A673 (cell line): ENCODE measurements around the gene PTPN1. TPM values are rescaled to one million over a fixed set of nuclear protein-coding genes. Genes with fewer than 3 reads are reported as not detected.
"Not testable (repeated sequence)": the region's sequence is repeated elsewhere in the genome, so short reads cannot be mapped to it uniquely, and the experiment has no call there.

Experiments
- BruUV-seq: library from RNA; stranded (reverse); fragments of 400-500 nt; replicated peaks from 2 replicates; lab custom pipeline; 2021; lab: Mats Ljungman, UMichigan
- CTCF ChIA-PET: fragments of 300-600 bp; sonication (Branson Sonifier 250); formaldehyde crosslinking; loops from one replicate; lab custom pipeline; 2022; ENCODE audit warnings: antibody characterized with exemption; lab: Charles Lee
- POLR2A ChIA-PET: fragments of 300-600 bp; sonication (Branson Sonifier 250); formaldehyde crosslinking; loops from one replicate; lab custom pipeline; 2022; ENCODE audit warnings: antibody characterized with exemption; ENCODE audit not compliant: low non-redundant PET; lab: Charles Lee
- DNase-seq: peaks from one replicate; pipeline ENCODE4 v3.0.0-alpha.2; 2015; ENCODE audit warnings: low spot score
- H3K27ac ChIP-seq: fragments of 200-600 bp; sonication (generic); 2 replicates; pipeline ENCODE4 v1.5.1; 2016; ENCODE audit warnings: mixed run types, low read depth, mild to moderate bottlenecking, mixed read lengths, antibody characterized with exemption, low read length; ENCODE audit not compliant: poor library complexity, severe bottlenecking
- H3K27me3 ChIP-seq: fragments of 200-600 bp; sonication (generic); replicated peaks from 2 replicates; pipeline ENCODE4 v1.6.1; 2017; ENCODE audit warnings: mixed run types, low read depth, mild to moderate bottlenecking, mixed read lengths, antibody characterized with exemption, low read length; ENCODE audit not compliant: insufficient read depth, poor library complexity
- H3K36me3 ChIP-seq: fragments of 200-600 bp; sonication (generic); 2 replicates; pipeline ENCODE4 v1.6.1; 2016; ENCODE audit warnings: mixed run types, mild to moderate bottlenecking, mixed read lengths, antibody characterized with exemption, low read length; ENCODE audit not compliant: insufficient read depth, poor library complexity, severe bottlenecking
- H3K4me1 ChIP-seq: fragments of 200-600 bp; sonication (generic); 2 replicates; pipeline ENCODE4 v1.6.1; 2017; ENCODE audit warnings: mixed run types, mild to moderate bottlenecking, mixed read lengths, antibody characterized with exemption, low read length; ENCODE audit not compliant: insufficient read depth, poor library complexity, severe bottlenecking
- H3K4me3 ChIP-seq: fragments of 200-600 bp; sonication (generic); 2 replicates; pipeline ENCODE4 v1.5.1; 2016; ENCODE audit warnings: low read depth, mixed run types, mild to moderate bottlenecking, mixed read lengths, low read length; ENCODE audit not compliant: poor library complexity, severe bottlenecking
- H3K9me3 ChIP-seq: fragments of 200-600 bp; sonication (generic); 2 replicates; pipeline ENCODE4 v1.6.1; 2016; ENCODE audit warnings: mixed run types, low read depth, mild to moderate bottlenecking, mixed read lengths, antibody characterized with exemption, low read length; ENCODE audit not compliant: poor library complexity, severe bottlenecking
- EZH2 ChIP-seq: fragments of 200-600 bp; sonication (generic); IDR thresholded peaks from 2 replicates; pipeline ENCODE4 v1.6.1; 2017; ENCODE audit warnings: borderline replicate concordance, low read depth, mild to moderate bottlenecking, mixed read lengths, antibody characterized with exemption, low read length; ENCODE audit not compliant: poor library complexity, severe bottlenecking
- intact Hi-C: fragments of 100-400 bp; cut with micrococcal nuclease; formaldehyde crosslinking; loops from one replicate; pipeline ENCODE4 v1.10.0; 2022; ENCODE audit not compliant: unreplicated experiment
- total RNA-seq: library from RNA; stranded (reverse); gene quantifications from 2 replicates; pipeline ENCODE4 v1.2.3, GENCODE V29; 2021
- TF ChIP-seq, protein P1 (sequence below): fragments of 300-800, 200-600 bp; sonication (generic); conservative IDR thresholded peaks from 2 replicates; pipeline ENCODE4 v1.5.1; 2017; ENCODE audit warnings: low read depth, mild to moderate bottlenecking, antibody characterized with exemption, low read length, moderate library complexity, mixed read lengths

PTPN1 gene
- total RNA-seq, 1 experiment from 2014 or later, result 47.4 TPM

DNA sequence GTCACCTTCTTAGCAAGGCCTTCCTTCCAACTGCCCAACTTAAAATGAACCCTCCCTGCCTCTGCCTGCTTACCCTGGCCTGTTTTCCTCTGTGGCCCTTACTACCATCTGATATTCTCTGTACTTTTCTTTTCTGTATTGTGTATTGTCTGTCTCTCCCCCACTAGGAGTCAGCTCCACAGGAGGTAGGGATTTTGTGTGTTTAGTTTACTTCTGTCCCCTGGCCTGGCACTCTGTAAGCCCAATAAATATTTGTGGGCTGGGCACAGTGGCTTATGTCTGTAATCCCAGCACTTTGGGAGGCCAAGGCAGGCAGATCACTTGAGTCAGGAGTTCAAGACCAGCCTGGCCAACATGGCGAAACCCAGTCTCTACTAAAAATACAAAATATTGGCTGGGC is 108.4 kb downstream of the PTPN1 start:
- ChIA-PET CTCF (no interaction called here), POLR2A (no interaction called here)
- TF ChIP-seq, protein P1, sequence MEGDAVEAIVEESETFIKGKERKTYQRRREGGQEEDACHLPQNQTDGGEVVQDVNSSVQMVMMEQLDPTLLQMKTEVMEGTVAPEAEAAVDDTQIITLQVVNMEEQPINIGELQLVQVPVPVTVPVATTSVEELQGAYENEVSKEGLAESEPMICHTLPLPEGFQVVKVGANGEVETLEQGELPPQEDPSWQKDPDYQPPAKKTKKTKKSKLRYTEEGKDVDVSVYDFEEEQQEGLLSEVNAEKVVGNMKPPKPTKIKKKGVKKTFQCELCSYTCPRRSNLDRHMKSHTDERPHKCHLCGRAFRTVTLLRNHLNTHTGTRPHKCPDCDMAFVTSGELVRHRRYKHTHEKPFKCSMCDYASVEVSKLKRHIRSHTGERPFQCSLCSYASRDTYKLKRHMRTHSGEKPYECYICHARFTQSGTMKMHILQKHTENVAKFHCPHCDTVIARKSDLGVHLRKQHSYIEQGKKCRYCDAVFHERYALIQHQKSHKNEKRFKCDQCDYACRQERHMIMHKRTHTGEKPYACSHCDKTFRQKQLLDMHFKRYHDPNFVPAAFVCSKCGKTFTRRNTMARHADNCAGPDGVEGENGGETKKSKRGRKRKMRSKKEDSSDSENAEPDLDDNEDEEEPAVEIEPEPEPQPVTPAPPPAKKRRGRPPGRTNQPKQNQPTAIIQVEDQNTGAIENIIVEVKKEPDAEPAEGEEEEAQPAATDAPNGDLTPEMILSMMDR, result no peak
- TF ChIP-seq EZH2, result no peak
- no peaks in the 10 kb centered on the region for H3K4me1 ChIP-seq
- H3K9me3 ChIP-seq, result no peaks in the 10 kb centered on the region
- DNase-seq, result no peak
- no peaks in the 10 kb centered on the region for H3K27me3 ChIP-seq
- no peak overlapping the region for H3K27ac ChIP-seq
- BruUV-seq, result no TSS peak
- intact Hi-C loops, result no loop called here
- no peak overlapping the region for H3K4me3 ChIP-seq
- H3K36me3 ChIP-seq, result peaks cover 3% of the 10 kb centered on the region

DNA sequence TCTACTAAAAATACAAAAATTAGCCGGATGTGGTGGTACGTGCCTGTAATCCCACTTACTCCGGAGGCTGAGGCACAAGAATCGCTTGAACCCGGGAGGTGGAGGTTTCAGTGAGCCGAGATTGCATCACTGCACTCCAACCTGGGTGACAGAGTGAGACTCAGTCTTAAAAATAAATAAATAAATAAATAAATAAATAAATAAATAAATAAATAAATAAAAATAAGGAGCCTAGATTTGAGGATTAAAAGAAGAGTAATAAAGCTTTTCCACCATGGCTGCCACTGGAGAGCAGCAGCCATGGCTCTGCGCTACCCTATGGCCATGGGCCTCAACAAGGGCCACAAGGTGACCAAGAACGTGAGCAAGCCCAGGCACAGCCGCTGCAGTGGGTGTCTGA is 110.3 kb downstream of the PTPN1 start:
- H3K27ac ChIP-seq, POLR2A ChIA-PET, H3K36me3 ChIP-seq, H3K9me3 ChIP-seq, intact Hi-C loops, H3K4me3 ChIP-seq, H3K27me3 ChIP-seq, DNase-seq, CTCF ChIA-PET, H3K4me1 ChIP-seq, BruUV-seq: not testable (repeated sequence)

DNA sequence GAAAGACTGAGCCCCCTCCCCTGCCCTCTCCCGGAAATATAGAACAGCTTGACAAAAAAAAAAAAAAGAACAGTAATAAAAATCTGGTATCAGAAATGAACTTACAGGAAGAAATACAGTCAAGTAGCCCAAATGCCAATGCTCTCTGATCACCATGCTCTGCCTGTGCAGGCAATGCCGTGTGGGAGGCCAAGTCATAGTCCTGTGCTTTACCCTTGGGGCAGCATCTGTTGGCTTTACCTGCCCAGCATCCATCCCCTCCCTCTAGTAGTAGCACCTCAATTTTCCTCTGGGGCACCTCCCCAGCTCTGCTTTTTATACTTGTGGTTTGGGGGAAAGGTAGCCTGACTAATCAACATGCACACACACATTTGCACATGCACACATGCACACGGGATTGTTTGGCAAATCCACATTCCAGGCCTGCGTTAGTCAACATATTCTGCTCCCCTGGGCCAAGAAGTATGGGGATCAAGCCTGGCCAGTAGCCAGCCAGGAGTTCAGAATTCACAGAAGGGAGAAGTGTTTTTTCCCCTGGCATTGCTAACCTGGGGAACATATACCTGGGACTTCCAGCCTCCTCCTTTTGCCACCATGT is 111.0 kb downstream of the PTPN1 start:
- no peak overlapping the region for H3K27ac ChIP-seq
- BruUV-seq, result no TSS peak
- CTCF ChIA-PET, result no interaction called here
- POLR2A ChIA-PET, result no interaction called here
- H3K27me3 ChIP-seq, result no peaks in the 10 kb centered on the region
- H3K4me1 ChIP-seq, result peaks cover 3% of the 10 kb centered on the region
- H3K36me3 ChIP-seq, result peaks cover 3% of the 10 kb centered on the region
- no peak overlapping the region for H3K4me3 ChIP-seq
- H3K9me3 ChIP-seq, result no peaks in the 10 kb centered on the region
- intact Hi-C loops, result no loop called here
- DNase-seq, result no peak
- no peak for TF ChIP-seq EZH2
- TF ChIP-seq, protein P1, result no peak
